ENCODE measurements around the gene EFNA5.

EFNA5 gene

DNA sequence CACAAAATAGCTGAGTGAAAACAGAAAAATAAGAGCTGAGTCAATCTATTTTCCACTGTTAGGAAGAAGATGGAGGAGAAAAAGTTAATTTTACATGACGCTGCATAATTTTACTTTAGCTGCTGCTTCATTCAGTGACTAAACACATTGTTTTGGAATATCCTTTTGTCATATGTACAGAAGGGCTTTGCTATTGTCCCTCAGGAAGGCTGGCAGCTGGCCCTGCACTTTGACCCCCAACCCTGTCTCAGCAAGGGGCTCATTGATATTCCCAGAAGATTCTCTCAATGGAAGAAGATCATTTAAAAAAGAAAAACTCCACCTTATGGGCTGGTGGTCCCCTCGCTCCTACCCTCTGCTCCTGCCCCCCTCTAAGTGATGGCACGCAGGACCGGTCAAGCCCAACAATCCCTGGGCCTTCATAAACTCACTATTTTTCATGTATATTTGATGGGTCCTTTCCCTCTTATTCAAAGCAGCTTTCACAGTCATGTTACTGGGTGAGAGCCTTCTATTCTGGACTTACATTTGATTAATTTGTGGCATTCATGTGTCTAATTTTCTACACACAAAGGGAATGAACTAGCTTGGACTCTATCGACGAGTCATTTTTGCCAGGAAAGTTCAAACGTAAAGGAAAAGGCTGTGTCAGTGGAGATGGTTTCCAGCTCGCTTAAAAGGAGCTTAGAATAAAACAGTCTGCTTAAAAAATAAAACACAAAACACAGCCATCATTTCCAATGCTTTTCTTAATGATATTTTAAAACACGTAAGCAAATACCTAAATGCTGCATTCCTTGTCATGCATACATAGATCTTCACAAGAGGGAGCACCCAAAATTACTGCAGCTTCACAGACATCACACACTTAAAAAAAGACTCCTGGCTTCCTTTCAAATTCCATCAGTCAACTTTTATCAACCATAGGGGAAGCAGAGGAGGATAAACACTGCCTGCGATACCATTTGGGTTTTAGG, 104.7 kb downstream of the EFNA5 start:
- DNase-seq (ENCODE audit: extremely low read depth, low read depth), result no peak
- TF ChIP-seq, protein P1, sequence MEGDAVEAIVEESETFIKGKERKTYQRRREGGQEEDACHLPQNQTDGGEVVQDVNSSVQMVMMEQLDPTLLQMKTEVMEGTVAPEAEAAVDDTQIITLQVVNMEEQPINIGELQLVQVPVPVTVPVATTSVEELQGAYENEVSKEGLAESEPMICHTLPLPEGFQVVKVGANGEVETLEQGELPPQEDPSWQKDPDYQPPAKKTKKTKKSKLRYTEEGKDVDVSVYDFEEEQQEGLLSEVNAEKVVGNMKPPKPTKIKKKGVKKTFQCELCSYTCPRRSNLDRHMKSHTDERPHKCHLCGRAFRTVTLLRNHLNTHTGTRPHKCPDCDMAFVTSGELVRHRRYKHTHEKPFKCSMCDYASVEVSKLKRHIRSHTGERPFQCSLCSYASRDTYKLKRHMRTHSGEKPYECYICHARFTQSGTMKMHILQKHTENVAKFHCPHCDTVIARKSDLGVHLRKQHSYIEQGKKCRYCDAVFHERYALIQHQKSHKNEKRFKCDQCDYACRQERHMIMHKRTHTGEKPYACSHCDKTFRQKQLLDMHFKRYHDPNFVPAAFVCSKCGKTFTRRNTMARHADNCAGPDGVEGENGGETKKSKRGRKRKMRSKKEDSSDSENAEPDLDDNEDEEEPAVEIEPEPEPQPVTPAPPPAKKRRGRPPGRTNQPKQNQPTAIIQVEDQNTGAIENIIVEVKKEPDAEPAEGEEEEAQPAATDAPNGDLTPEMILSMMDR (IDR thresholded peaks at IDR 0.05; ENCODE audit: low read depth, low read length, missing control alignments), result no peak
- H3K4me3 ChIP-seq (replicated peaks; ENCODE audit: low read depth, low read length), result no peak overlapping the region

DNA sequence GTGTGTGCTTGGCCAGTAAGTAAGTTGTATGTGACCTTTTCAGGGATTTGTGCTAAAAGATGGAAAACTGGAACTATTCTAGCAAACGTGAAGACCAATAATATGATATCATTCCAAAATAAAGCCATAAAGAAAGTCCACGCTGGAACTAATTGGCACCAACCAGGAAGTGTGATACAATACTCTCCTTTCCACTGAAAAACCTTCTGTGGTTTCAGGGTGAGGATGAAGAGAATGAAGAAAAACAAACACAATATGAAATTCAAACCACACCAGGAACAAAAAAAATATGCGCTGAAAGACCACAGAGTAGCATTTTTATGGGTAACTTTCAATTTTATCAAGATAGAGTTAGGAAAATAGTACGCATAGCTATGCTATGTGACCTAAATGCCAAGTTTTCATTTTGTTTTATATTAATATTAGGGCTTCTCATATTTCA, 105.8 kb downstream of the EFNA5 start:
- no peak for DNase-seq (ENCODE audit: extremely low read depth, low read depth)
- no peak overlapping the region for H3K4me3 ChIP-seq (replicated peaks; ENCODE audit: low read depth, low read length)
- TF ChIP-seq, protein P1 (IDR thresholded peaks at IDR 0.05; ENCODE audit: low read depth, low read length, missing control alignments), result no peak

DNA sequence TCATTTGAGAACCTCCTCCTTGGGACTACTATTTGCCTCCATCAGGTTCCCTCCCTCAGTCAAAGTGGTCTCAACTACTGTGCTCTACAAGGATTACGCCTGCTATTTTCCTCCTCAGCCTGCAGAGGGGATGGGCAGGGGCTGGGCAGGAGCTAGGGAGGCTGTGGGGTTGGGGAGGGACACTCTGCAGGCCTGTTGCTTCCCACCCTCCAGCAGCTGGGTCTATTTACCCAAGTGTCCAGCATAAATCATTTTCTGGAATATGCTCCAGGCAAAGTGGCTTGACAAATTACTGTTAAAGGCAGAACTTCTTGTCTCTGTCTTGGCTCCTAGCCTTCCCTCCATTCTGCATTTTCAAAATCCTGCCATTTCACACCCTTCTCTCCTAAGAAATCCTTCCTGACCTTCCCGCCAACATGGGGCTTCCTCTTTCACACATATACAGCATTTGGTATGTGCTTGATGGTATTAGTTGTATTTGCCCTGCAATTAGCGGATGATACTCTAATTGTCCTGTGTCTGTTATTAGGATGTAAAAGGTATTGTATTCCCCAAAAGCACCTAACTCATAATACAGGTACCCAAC, 106.7 kb downstream of the EFNA5 start:
- H3K4me3 ChIP-seq (replicated peaks; ENCODE audit: low read depth, low read length), result no peak overlapping the region
- no peak for DNase-seq (ENCODE audit: extremely low read depth, low read depth)
- TF ChIP-seq, protein P1 (IDR thresholded peaks at IDR 0.05; ENCODE audit: low read depth, low read length, missing control alignments), result no peak

- TF ChIP-seq, protein P1 (IDR thresholded peaks at IDR 0.05; ENCODE audit: low read depth, low read length, missing control alignments), result no peak
- DNase-seq (ENCODE audit: extremely low read depth, low read depth), result no peak
- H3K4me3 ChIP-seq (replicated peaks; ENCODE audit: low read depth, low read length), result no peak overlapping the region
Observed at GRCh38 chr5:107560377-107560776, 110.4 kb downstream of the EFNA5 start.

- TF ChIP-seq, protein P1 (IDR thresholded peaks at IDR 0.05; ENCODE audit: low read depth, low read length, missing control alignments), result no peak
- no peak for DNase-seq (ENCODE audit: extremely low read depth, low read depth)
- no peak overlapping the region for H3K4me3 ChIP-seq (replicated peaks; ENCODE audit: low read depth, low read length)
Observed at GRCh38 chr5:107558823-107559375, 111.8 kb downstream of the EFNA5 start.

DNA sequence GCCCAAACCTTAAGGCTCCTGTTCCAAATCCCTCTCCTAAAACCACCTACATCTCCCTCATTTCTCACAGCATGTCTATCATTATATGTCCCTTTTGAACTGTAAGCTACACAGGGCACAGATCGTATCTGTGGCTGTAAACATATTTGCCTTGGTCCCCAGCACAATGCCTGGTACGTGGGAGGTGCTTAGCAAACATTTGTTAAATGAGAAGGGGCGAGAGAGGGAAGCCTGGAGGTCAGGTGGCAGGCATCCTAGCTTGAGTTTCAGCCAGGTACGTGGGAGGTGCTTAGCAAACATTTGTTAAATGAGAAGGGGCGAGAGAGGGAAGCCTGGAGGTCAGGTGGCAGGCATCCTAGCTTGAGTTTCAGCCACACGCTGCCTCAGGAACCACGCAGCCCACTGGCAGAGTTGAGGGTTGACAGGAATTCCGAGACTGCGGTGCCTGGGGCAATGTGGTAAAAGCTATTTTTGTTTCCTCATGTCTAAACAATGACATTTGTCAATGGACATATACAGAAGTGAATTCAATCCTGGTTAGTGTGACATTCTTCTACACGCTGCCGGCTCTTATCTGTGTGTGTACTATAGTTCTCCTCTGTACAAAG, 113.6 kb downstream of the EFNA5 start:
- no peak for DNase-seq (ENCODE audit: extremely low read depth, low read depth)
- TF ChIP-seq, protein P1 (IDR thresholded peaks at IDR 0.05; ENCODE audit: low read depth, low read length, missing control alignments), result no peak
- H3K4me3 ChIP-seq (replicated peaks; ENCODE audit: low read depth, low read length), result no peak overlapping the region
